Retinal pigment epithelial cell (primary cell): ENCODE measurements around the gene SACS.

Experiments used
- DNase-seq: peaks from one replicate; pipeline ENCODE4 v3.0.0-alpha.2; 2010; ENCODE audit warnings: low read depth
- H3K4me3 ChIP-seq: 2 replicates; pipeline ENCODE4 v1.5.1; 2011; ENCODE audit warnings: mild to moderate bottlenecking, low read length, control low read depth, moderate library complexity
- CTCF ChIP-seq: conservative IDR thresholded peaks from 2 replicates; pipeline ENCODE4 v1.5.1; 2011; ENCODE audit warnings: low read depth, low read length, control low read depth, inconsistent platforms

The SACS gene

GRCh38 chr13:23433171-23434153, at the start of gene SACS:
Gene SACS, minus strand, starts transcription at chr13:23433702. Its CDS starts 22,463 bp downstream, at chr13:23411239.
- TF ChIP-seq CTCF, result no peak
- no peak for DNase-seq
- H3K4me3 ChIP-seq, result peak within 1 kb of the TSS; percentile 72

GRCh38 chr13:23480324-23480723, 46.8 kb upstream of the SACS start:
- no peak for DNase-seq
- H3K4me3 ChIP-seq, result no peak overlapping the region
- TF ChIP-seq CTCF, result no peak

- H3K4me3 ChIP-seq, result no peak overlapping the region
- no peak for TF ChIP-seq CTCF
- DNase-seq, result no peak
Observed at GRCh38 chr13:23477101-23477500, 43.6 kb upstream of the SACS start.

- no peak overlapping the region for H3K4me3 ChIP-seq
- DNase-seq, result no peak
- no peak for TF ChIP-seq CTCF
Observed at GRCh38 chr13:23473221-23473620, 39.7 kb upstream of the SACS start.

GRCh38 chr13:23472189-23472588, 38.7 kb upstream of the SACS start:
- no peak overlapping the region for H3K4me3 ChIP-seq
- DNase-seq, result no peak
- no peak for TF ChIP-seq CTCF

- TF ChIP-seq CTCF, result no peak
- H3K4me3 ChIP-seq, result no peak overlapping the region
- no peak for DNase-seq
Observed at GRCh38 chr13:23470790-23471614, 37.5 kb upstream of the SACS start.
